MM.1S (cell line): ENCODE data around the gene ART1.
A peak's percentile ranks its signal among the peaks of the same experiment; 100 is the strongest.

ENCODE experiments used
- DNase-seq: peaks from one replicate; pipeline ENCODE4 v3.0.0-alpha.2; 2015
- H2AFZ ChIP-seq: fragments of 300-600 bp; sonication (generic); 2 replicates; pipeline ENCODE4 v1.6.0; 2016; ENCODE audit warnings: antibody characterized with exemption, low read length
- H3F3A ChIP-seq: fragments of 300-600 bp; sonication (generic); 2 replicates; pipeline ENCODE4 v1.6.1; 2016; ENCODE audit warnings: mild to moderate bottlenecking, antibody characterized with exemption, low read length, moderate library complexity, mixed read lengths; ENCODE audit not compliant: insufficient read depth
- H3K27ac ChIP-seq: fragments of 300-600 bp; sonication (generic); 2 replicates; pipeline ENCODE4 v1.5.1; 2016; ENCODE audit warnings: mild to moderate bottlenecking, low read length
- H3K27me3 ChIP-seq: fragments of 300-600 bp; sonication (generic); replicated peaks from 2 replicates; pipeline ENCODE4 v1.6.0; 2016; ENCODE audit warnings: low read length; ENCODE audit not compliant: insufficient read depth
- H3K36me3 ChIP-seq: fragments of 300-600 bp; sonication (generic); replicated peaks from 2 replicates; pipeline ENCODE4 v1.6.1; 2016; ENCODE audit warnings: mild to moderate bottlenecking, low read length, mixed read lengths; ENCODE audit not compliant: insufficient read depth
- H3K4me1 ChIP-seq: fragments of 300-600 bp; sonication (generic); 2 replicates; pipeline ENCODE4 v1.6.1; 2016; ENCODE audit warnings: low read length, mixed read lengths
- H3K4me2 ChIP-seq: fragments of 300-600 bp; sonication (generic); 2 replicates; pipeline ENCODE4 v1.6.0; 2016; ENCODE audit warnings: low read depth, low read length
- H3K4me3 ChIP-seq: fragments of 300-600 bp; sonication (generic); 2 replicates; pipeline ENCODE4 v1.5.1; 2016; ENCODE audit warnings: low read length, mixed read lengths
- H3K79me2 ChIP-seq: fragments of 300-600 bp; sonication (generic); 2 replicates; pipeline ENCODE4 v1.6.1; 2016; ENCODE audit warnings: mixed run types, low read length, mixed read lengths
- H3K9ac ChIP-seq: fragments of 300-600 bp; sonication (generic); 2 replicates; pipeline ENCODE4 v1.6.1; 2016; ENCODE audit warnings: low read length, mixed read lengths
- H3K9me2 ChIP-seq: fragments of 300-600 bp; sonication (generic); replicated peaks from 2 replicates; pipeline ENCODE4 v1.6.1; 2016; ENCODE audit warnings: mild to moderate bottlenecking, low read length, mixed read lengths; ENCODE audit not compliant: insufficient read depth
- H3K9me3 ChIP-seq: fragments of 300-600 bp; sonication (generic); replicated peaks from 2 replicates; pipeline ENCODE4 v1.6.1; 2016; ENCODE audit warnings: mild to moderate bottlenecking, low read length, mixed read lengths; ENCODE audit not compliant: insufficient read depth
- H4K20me1 ChIP-seq: fragments of 300-600 bp; sonication (generic); 2 replicates; pipeline ENCODE4 v1.6.1; 2016; ENCODE audit warnings: mild to moderate bottlenecking, low read length, moderate library complexity, mixed read lengths; ENCODE audit not compliant: insufficient read depth
- CTCF ChIP-seq: fragments of 300-600 bp; sonication (generic); IDR thresholded peaks from 2 replicates; pipeline ENCODE4 v1.5.1; 2016; ENCODE audit warnings: antibody characterized with exemption, low read length, mixed read lengths
- EZH2 ChIP-seq: fragments of 300-600 bp; sonication (generic); optimal IDR thresholded peaks from 2 replicates; pipeline ENCODE3; 2017; ENCODE audit warnings: low read depth, mild to moderate bottlenecking, antibody characterized with exemption, low read length, mixed read lengths
- EZH2phosphoT487 ChIP-seq: fragments of 300-600 bp; sonication (generic); IDR thresholded peaks from 2 replicates; pipeline ENCODE4 v1.6.1; 2018; ENCODE audit warnings: antibody characterized with exemption, low read length

The ART1 gene

GRCh38 chr11:3605771-3606203 lies 39.1 kb upstream of the ART1 start:
- no peak for DNase-seq
- Histone ChIP-seq H3K4me1 (no peaks in the 10 kb centered on the region), H3K9ac (no peak overlapping the region), H3K36me3 (no peaks in the 10 kb centered on the region), H3K27ac (no peak overlapping the region), H2AFZ (no peak overlapping the region), H3K4me2 (no peak overlapping the region), H4K20me1 (no peaks in the 10 kb centered on the region), H3K9me2 (no peaks in the 10 kb centered on the region), H3F3A (no peaks in the 10 kb centered on the region), H3K27me3 (no peaks in the 10 kb centered on the region), H3K79me2 (no peaks in the 10 kb centered on the region), H3K4me3 (no peak overlapping the region), H3K9me3 (no peaks in the 10 kb centered on the region)
- no peak for TF ChIP-seq EZH2

- no peak for TF ChIP-seq EZH2phosphoT487
- peak; percentile 72 for TF ChIP-seq CTCF
- no peaks in the 10 kb centered on the region for H3K9me3 ChIP-seq
- H3F3A ChIP-seq: peaks cover 4% of the 10 kb centered on the region; the same call in 1 of the 2 replicates
- H3K9ac ChIP-seq: no peak overlapping the region
- no peaks in the 10 kb centered on the region for H4K20me1 ChIP-seq
- H3K9me2 ChIP-seq: no peaks in the 10 kb centered on the region
- H3K4me1 ChIP-seq: peaks cover 8% of the 10 kb centered on the region
- H2AFZ ChIP-seq: no peak overlapping the region
- no peaks in the 10 kb centered on the region for H3K36me3 ChIP-seq
- H3K27me3 ChIP-seq: no peaks in the 10 kb centered on the region
- H3K4me2 ChIP-seq: no peak overlapping the region
- H3K27ac ChIP-seq: no peak overlapping the region
- H3K4me3 ChIP-seq: no peak overlapping the region
- no peaks in the 10 kb centered on the region for H3K79me2 ChIP-seq
- peak; percentile 40 for DNase-seq
These were observed 35.3 kb upstream of the ART1 start for GRCh38 chr11:3609416-3610265.

- Histone ChIP-seq H3K36me3 (no peaks in the 10 kb centered on the region), H3K79me2 (no peaks in the 10 kb centered on the region)
These were observed 34.1 kb upstream of the ART1 start for GRCh38 chr11:3610846-3611245.

More at GRCh38 chr11:3610846-3611245, 34.1 kb upstream of the ART1 start:
- Histone ChIP-seq H3K27me3 (no peaks in the 10 kb centered on the region), H2AFZ (no peak overlapping the region), H3K9me2 (no peaks in the 10 kb centered on the region), H3K9me3 (no peaks in the 10 kb centered on the region), H3K27ac (no peak overlapping the region), H4K20me1 (no peaks in the 10 kb centered on the region), H3K9ac (no peak overlapping the region), H3F3A (peaks cover 4% of the 10 kb centered on the region; the same call in 1 of the 2 replicates), H3K4me3 (no peak overlapping the region), H3K4me1 (peaks cover 14% of the 10 kb centered on the region), H3K4me2 (no peak overlapping the region)
- TF ChIP-seq EZH2phosphoT487: no peak
- no peak for TF ChIP-seq CTCF
- no peak for TF ChIP-seq EZH2
- DNase-seq: no peak
